ENCODE data around the gene H2AZ2. TPM values are rescaled to one million over a fixed set of nuclear protein-coding genes. Genes with fewer than 3 reads are reported as not detected.

H2AZ2 gene
- total and polyA plus RNA-seq, 8 donors, result 32.4 to 194 (median 104) TPM

- Histone ChIP-seq H3K27ac (no peak overlapping the region), H3K4me3 (peak overlapping the region in 3 of 4 donors; percentile 19 to 86 (median 56)), H3K27me3 (no peaks in the 10 kb centered on the region), H3K9me3 (no peaks in the 10 kb centered on the region), H3K4me1 (peaks cover 30 to 73% (median 69%) of the 10 kb centered on the region in 4 donors), H3K36me3 (peaks cover 0 to 4% (median 1%) of the 10 kb centered on the region in 4 donors)
- 49 to 59% (median 53%) methylated on average over 3 of the region's 3 CpGs for WGBS, 5 donors
- intact Hi-C loops (cut with DNase I; ENCODE audit: low total_unique reads), result no loop called here
- TF ChIP-seq POLR2AphosphoS5 (IDR thresholded peaks at IDR 0.05) (no peak), EP300 (IDR thresholded peaks at IDR 0.05) (no peak), POLR2A (IDR thresholded peaks at IDR 0.05) (no peak)
- TF ChIP-seq, protein P1, sequence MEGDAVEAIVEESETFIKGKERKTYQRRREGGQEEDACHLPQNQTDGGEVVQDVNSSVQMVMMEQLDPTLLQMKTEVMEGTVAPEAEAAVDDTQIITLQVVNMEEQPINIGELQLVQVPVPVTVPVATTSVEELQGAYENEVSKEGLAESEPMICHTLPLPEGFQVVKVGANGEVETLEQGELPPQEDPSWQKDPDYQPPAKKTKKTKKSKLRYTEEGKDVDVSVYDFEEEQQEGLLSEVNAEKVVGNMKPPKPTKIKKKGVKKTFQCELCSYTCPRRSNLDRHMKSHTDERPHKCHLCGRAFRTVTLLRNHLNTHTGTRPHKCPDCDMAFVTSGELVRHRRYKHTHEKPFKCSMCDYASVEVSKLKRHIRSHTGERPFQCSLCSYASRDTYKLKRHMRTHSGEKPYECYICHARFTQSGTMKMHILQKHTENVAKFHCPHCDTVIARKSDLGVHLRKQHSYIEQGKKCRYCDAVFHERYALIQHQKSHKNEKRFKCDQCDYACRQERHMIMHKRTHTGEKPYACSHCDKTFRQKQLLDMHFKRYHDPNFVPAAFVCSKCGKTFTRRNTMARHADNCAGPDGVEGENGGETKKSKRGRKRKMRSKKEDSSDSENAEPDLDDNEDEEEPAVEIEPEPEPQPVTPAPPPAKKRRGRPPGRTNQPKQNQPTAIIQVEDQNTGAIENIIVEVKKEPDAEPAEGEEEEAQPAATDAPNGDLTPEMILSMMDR (IDR thresholded peaks at IDR 0.05), result no peak
- no peak for DNase-seq
Observed at GRCh38 chr7:44882899-44883298, 35.0 kb upstream of the H2AZ2 start.

DNA sequence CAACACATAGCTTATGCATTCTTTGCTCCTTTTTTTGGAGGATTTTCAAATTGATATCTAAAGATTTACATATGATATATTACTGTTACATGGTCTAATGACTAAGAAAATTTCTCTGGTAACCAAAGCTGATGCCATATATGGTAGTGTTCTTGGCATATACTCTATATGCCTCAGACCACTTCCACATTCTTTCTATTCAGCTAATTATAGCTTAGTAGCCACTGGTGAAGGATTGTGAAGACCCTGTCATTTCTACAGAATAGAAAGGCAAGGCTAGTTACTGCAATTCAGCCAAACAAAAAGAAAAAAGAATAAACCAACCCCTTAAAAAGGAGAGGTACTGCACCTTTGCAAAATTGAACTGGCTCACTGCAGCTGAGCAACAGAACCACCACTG lies 33.7 kb upstream of the H2AZ2 start:
- intact Hi-C loops (cut with DNase I; ENCODE audit: low total_unique reads), result no loop called here
- no peak for TF ChIP-seq EP300 (IDR thresholded peaks at IDR 0.05)
- TF ChIP-seq POLR2A (IDR thresholded peaks at IDR 0.05), result no peak
- TF ChIP-seq, protein P1 (IDR thresholded peaks at IDR 0.05), result no peak
- TF ChIP-seq POLR2AphosphoS5 (IDR thresholded peaks at IDR 0.05), result no peak
- H3K9me3 ChIP-seq, result no peaks in the 10 kb centered on the region
- H3K4me1 ChIP-seq, result peaks cover 30 to 82% (median 67%) of the 10 kb centered on the region in 4 donors
- no peaks in the 10 kb centered on the region for H3K27me3 ChIP-seq
- DNase-seq, result no peak
- H3K36me3 ChIP-seq, result peaks cover 0 to 4% (median 1%) of the 10 kb centered on the region in 4 donors
- peak overlapping the region in 1 of 5 donors; percentile 13 for H3K27ac ChIP-seq
- H3K4me3 ChIP-seq, result peak overlapping the region; percentile 0 to 86 (median 38)

GRCh38 chr7:44881066-44881600 lies 33.2 kb upstream of the H2AZ2 start:
- TF ChIP-seq, protein P1 (IDR thresholded peaks at IDR 0.05), result no peak
- TF ChIP-seq EP300 (IDR thresholded peaks at IDR 0.05), result no peak
- TF ChIP-seq POLR2AphosphoS5 (IDR thresholded peaks at IDR 0.05), result no peak
- Histone ChIP-seq H3K27me3 (no peaks in the 10 kb centered on the region), H3K27ac (no peak overlapping the region), H3K4me1 (peaks cover 30 to 81% (median 62%) of the 10 kb centered on the region in 4 donors), H3K36me3 (peaks cover 0 to 4% (median 1%) of the 10 kb centered on the region in 4 donors), H3K9me3 (no peaks in the 10 kb centered on the region), H3K4me3 (peak overlapping the region in 3 of 4 donors; percentile 12 to 86 (median 56))
- intact Hi-C loops (cut with DNase I; ENCODE audit: low total_unique reads), result no loop called here
- WGBS, 5 donors, result 34 to 64% (median 47%) methylated on average over 1 of the region's 1 CpG
- no peak for DNase-seq

- no peak overlapping the region for H3K27ac ChIP-seq
Observed at GRCh38 chr7:44880317-44881018, 32.6 kb upstream of the H2AZ2 start.

More at GRCh38 chr7:44880317-44881018, 32.6 kb upstream of the H2AZ2 start:
- no peaks in the 10 kb centered on the region for H3K27me3 ChIP-seq
- H3K4me3 ChIP-seq, result peak overlapping the region in 3 of 4 donors; percentile 12 to 86 (median 56)
- H3K9me3 ChIP-seq, result no peaks in the 10 kb centered on the region
- intact Hi-C loops (cut with DNase I; ENCODE audit: low total_unique reads), result no loop called here
- WGBS, 5 donors, result 43 to 53% (median 50%) methylated on average over 4 of the region's 4 CpGs
- DNase-seq, result no peak
- H3K4me1 ChIP-seq, result peaks cover 30 to 77% (median 57%) of the 10 kb centered on the region in 4 donors
- H3K36me3 ChIP-seq, result peaks cover 0 to 4% (median 1%) of the 10 kb centered on the region in 4 donors
- TF ChIP-seq EP300 (IDR thresholded peaks at IDR 0.05), result no peak
- TF ChIP-seq POLR2A (IDR thresholded peaks at IDR 0.05), result no peak
- TF ChIP-seq POLR2AphosphoS5 (IDR thresholded peaks at IDR 0.05), result no peak
- TF ChIP-seq, protein P1 (IDR thresholded peaks at IDR 0.05), result no peak
